Activated effector memory CD4-positive, alpha-beta T cell treated with Interleukin-2 at 50 U/mL for 16 hours (primary cell): ENCODE data around the gene CHAT.

Source experiments
- DNase-seq: peaks from one replicate; pipeline ENCODE4 v3.0.0-alpha.2; 2020

CHAT gene

DNA sequence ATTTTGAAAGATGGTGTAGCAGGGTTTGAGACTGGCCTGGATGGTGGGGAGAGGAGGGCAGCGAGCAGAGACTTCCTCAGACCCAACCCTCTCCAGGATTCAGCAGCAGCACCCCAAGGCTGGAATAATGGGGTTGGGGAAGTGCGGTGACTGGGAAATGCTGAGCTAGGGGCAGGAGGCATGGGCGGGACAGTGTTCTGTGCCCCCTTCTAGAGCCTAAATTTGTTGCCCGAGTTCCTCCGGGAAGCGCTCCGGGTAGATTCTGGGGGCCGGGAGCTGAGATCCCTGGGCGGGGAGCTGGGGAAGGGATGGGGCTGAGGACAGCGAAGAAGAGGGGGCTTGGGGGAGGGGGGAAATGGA, at the start of gene CHAT:
CHAT (plus strand) TSS at position 156 of the 360 bp plus-strand sequence; CDS start at position 309, 153 bp downstream.
- DNase-seq: no peak

DNA sequence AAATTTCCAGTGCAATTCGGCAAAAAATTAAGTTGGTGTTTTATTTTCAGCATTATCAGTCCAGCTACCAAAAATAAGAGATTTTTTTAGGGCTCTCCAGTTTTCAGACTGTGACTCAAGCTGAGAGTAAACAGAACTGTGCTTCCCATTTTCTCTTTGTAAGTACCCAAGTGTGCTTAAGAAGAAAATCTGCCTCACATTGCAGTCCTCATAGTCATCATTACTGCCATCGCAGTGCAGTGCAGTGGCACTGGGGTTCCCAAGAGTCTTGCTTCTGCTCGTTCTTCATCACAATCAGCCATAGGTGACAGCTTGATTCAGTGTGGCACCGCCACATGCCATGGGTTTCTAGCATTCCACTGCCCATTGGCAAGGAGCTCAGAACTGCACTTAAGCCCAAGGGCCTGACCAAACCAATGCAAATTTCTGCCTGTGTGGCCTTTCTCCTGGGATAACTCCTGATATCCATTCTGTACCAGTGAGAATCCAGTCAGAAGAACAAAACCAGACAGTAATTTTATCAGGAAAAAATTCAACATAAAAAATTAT, 49.3 kb upstream of the CHAT start:
- DNase-seq: no peak

DNA sequence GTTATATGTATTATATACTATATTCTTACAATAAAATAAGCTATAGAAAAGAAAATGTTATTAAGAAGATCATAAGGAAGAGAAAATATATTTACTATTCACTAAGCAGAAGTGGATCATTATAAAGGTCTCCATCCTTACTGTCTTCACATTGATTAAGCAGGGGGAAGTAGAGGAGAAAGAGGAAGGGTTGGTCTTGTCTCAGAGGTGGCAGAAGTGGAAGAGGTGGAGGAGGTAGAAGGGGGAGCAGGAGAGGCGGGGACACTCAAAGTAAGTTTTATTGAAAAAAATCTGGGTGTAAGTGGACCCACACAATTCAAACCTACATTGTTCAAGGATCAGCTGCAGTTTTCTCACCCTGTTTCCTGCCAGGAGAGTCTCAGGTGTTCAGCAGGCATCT, 46.0 kb upstream of the CHAT start:
- DNase-seq: no peak

DNA sequence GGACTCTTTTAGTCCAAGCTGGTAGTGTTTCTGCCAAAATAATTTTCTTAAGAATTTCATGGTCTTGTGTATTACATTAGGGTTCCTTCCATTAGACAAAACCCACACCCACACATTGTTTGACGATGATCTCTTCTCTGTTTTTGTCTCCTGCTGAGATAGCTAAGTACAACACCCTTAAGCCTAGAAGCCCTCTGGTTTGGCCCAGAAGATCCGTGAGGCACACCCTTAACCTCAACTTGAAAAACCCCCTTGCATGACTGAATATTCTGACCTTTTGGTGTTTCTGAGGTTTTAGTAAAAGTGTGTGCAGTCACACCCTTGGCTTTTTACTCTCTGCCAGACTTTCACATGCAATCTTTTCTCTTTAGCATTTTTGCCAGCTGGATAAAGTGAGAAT, 45.6 kb upstream of the CHAT start:
- no peak for DNase-seq

DNA sequence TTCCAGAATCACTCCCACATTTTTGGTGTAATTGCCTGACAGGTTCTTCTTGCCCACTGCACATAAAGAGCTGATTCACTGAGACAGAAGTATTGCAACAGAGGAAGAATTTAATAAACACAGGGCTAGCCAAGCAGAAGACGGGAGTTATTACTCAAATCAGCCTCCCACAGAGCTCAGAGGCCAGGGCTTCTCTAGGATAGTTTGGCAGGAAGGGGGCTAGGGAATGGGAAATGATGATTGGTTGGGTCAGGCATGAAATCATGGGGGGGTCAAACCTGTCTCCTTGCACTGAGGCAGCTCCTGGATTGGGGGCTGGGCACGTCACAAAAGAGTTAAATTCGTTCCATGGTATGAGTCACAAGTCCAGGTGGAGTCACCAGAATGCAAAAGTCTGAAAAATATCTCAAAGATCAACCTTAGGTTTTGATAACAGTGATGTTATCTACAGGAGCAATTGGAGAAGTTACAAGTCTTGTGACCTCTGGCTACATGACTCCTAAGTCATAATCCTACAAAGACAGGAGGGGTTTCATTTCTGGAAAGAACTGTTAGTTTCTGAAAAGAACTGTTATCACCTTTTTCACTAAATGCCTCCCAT, 44.7 kb upstream of the CHAT start:
- DNase-seq: no peak

DNA sequence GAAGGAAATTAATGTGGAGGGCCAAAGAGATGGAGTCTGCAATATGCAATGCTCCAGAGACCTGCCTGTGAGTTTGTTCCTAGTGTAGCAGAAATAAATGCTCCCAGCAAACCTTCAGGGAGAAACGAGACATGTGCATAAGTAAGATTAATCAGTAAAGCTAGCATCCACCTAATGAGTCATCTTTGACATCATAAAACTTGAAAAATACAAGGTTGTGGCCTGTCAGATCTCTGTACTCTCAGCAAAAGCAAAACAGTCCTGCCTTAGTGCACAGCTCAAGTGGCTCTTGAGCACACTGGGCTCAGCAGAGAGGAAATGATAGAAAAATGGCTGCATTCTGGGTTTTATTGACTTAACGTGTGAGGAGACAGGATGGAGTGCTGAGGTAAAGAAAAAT, 42.4 kb upstream of the CHAT start:
- no peak for DNase-seq

DNA sequence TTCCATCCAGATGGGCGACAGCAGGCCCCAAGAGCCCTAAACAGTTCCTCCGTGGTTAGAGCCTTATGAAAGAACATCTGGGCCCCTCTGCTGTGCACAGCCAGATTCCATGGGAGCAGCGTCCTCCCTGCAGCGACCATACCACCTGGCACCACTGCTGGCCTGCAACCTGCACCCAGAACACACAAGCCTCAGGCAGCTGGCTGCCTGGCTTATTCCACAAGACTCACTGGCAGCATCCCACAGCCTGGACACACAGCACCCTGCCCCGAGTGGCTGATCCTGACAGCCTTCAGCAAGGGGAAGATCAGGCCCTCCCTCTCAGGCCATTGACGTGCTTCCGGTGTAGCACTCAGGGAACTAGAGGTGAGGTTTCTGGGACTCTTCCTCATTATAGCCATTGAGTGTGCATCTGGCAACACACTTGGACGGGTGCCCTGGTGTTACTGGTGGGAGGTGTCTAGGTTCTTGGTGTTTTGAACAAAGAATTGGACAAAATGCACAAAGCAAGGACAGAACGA, 41.2 kb upstream of the CHAT start:
- no peak for DNase-seq

DNA sequence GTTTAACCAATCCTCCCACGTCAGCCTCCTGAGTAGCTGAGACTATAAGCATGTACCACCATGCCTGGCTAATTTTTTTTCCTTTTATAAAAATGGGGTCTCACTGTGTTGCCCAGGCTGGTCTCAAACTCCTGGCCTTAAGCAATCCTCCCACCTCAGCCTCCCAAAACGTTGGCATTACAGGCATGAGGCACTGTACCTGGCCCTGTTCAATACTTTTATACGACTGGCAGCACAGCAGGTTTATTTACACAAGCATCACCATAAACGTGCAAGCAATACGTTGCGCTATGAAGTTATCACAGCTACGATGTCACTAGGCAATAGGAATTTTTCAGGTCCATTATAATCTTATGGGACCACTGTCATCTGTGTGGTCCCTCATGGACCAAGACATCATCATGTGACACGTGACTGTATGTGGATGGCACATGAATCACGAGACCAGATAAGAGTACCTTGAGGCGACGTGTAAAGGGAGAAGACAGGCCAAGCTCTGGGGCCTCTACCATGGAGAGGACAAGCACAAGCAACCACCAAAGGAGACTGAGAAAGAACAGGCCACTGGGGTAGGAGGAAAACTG, 38.3 kb upstream of the CHAT start:
- DNase-seq: no peak

DNA sequence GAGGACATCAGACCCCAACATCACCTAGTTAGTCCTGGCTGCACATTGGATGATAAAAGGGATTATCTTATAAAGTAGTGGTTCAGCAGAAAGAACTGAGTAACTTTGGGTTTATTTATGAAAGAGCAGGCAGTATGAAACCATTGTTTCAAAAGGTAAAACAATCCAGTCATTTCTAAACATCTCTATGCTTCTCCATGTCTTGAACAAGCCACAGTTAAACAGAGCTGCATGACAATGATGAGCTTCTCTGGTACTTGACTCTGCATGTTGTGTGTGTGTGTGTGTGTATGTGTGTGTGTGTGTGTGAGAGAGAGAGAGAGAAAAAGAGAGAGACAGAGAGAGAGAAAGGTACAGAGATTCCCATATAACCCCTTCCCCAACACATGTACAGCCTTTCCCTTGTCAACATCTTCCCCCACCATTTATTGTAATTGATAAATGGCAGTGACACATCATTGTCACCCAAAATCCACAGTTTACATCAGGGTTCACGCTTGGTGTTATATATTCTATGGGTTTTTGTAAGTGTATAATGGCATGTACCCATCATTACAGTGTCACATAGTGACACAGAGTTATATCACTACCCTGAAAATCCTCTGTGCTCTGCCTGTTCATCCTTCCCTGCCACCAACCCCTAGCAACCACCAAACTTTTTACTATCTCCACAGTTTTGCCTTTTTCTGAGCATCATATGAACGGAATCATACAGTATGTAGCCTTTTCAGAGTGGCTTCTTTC, 36.5 kb upstream of the CHAT start:
- DNase-seq: no peak

DNA sequence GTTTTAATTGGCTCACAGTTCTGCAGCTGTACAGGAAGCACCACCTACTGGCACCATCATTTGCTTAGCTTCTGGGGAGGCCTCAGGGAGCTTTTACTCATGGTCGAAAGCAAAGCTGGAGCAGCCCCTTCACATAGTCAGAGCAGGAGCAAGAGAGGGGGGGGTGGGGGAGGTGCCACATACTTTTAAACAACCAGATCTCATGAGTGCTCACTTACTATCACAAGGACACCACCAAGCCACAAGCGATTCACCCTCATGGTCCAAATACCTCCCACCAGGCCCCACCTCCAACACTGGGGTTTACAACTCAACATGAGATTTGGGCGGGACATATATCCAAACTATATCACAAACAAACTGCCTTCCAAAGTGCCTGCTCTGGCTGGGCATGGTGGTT, 35.4 kb upstream of the CHAT start:
- DNase-seq: no peak

DNA sequence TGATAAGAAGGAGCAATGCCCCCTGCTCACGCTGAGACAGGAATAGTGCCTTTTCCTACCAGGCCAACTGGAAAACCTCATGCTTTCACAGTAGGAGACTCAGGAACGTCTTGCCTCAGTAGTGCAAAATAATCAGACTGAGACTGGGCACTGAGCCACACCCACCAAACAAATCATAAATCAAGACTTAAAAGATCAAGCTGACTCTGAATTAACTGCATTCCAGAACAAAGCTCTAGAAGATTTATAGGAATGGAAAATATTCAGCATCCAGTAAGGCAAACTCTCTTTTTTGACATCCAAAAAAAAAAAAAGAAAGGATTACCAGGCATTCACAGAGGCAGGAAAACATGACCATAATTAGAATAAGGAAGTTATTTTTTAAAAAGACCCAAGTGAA, 34.2 kb upstream of the CHAT start:
- DNase-seq: no peak

DNA sequence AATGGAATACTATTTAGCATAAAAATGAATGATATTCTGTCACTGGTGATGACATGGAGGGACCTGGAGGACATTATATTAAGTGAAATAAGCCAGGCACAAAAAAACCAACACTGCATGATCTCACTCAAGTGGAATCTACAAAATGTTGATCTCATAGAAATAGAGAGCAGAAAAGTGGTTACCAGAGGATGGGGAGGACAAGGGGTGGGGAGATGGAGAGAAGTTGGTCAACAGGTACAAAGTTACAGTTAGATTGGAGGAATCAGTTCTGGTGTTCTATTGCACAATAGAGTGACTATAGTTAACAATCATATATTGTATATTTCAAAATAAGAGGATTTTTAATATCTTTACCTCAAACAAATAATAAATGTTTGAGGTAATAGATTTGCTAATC, 28.4 kb upstream of the CHAT start:
- DNase-seq: no peak

DNA sequence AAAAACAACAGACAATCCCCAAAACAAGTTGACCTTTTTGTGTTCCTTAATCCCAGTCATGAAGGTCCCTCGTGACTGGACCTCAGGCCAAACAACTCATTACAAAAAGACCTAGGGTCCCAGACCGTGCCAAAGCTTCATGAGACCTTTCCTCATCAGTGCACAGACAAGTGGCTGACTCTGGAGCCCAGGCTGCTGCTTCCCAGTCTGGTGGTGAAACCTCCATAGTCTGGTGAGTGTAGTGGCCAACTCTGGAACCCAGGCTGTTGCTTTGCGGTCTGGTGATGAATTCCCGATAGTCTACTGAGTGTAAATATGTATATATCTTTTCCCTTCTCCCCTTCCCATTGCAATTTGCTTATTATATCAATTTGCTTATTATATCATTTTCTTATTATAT, 25.9 kb upstream of the CHAT start:
- DNase-seq: no peak

DNA sequence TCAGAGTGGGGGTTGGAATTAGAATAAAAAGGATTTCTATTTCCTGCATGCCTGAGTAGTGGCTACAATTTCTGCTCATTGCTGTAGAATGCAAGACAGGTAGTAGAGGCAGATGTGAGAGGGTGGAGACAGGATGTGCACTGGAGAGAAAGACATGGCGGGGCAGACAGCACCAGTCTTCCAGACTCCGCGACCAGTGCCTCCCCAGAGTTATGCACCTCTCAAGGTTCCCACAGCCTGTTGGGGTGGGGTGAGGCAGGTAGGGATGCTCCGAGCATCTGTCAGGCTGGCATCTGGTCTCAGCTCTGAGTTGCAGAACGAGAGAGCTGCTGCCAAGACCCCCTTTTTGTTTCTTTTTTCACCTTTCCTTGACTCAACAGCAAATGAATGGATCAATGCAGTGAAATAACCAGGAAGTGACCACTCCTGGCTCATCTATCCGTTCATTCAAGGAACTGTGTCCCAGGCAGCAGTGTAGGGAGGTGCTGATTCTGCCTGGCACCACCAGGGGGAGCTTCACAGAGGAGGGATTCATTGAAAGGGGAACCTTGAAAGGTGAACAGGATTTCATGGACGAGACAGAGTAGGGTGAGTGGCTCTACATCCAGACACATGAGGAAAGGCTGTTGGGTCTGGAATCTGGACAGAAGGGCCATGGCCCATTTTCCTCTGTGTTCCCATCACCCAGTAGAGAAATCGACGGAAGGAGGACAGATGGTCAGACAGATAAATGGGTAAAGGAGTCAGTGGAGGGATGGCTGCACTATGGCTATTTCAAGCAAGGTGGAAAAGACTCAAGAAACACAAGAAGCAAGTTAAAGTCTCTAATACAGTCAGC, 20.9 kb upstream of the CHAT start:
- DNase-seq: peak; percentile 12

DNA sequence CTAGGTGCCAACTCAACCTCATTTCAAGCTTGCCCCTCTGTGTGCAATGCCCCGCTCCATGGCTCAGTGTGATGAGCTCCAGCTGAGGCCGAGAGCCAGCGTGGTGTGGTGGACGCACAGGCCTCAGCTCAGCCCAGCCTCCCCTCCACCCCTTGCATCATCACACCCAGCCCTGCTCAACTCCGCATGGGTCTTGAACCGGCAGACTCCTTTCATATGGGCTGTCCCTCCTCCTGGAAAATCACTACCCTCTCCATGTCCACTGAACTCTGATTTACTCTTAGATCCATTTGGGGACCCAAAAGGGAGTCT, 20.3 kb upstream of the CHAT start:
- no peak for DNase-seq

DNA sequence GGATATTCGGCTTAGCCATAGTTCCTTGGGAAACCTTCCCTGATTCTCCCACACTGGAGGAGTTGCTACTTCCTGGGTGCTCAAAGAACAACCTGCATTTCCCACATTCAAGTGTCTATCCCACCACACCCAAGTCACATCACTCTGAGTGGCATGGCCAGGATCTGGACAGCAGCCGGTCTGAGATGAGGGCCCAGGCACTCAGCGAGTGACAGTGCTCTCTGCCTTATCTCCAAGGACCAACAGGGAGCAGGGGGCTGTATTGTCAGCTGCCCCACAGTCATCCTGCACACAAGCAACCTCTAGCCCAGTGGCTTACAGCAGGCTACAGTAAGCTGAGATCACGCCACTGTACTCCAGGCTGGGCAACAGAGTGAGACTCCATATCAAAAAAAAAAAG, 19.8 kb upstream of the CHAT start:
- DNase-seq: no peak

DNA sequence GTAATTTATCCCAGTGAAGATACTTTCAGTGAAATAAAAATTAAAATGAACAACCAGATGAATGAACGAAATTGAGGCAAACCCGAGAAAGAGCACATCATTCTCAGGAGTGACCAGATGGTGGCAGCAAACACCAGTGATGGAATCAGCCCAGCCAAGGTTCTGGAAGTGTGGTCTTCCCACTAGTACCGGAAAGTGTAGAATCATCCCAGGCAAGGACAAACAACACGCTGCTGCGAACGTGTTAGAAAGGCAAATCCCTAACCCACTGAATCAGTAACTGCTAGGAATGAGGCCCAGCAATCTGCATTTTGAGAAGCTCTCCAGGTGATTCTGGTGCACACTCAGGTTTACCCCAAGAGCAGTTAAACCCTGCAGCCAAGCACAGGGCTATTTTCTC, 19.2 kb upstream of the CHAT start:
- DNase-seq: no peak

DNA sequence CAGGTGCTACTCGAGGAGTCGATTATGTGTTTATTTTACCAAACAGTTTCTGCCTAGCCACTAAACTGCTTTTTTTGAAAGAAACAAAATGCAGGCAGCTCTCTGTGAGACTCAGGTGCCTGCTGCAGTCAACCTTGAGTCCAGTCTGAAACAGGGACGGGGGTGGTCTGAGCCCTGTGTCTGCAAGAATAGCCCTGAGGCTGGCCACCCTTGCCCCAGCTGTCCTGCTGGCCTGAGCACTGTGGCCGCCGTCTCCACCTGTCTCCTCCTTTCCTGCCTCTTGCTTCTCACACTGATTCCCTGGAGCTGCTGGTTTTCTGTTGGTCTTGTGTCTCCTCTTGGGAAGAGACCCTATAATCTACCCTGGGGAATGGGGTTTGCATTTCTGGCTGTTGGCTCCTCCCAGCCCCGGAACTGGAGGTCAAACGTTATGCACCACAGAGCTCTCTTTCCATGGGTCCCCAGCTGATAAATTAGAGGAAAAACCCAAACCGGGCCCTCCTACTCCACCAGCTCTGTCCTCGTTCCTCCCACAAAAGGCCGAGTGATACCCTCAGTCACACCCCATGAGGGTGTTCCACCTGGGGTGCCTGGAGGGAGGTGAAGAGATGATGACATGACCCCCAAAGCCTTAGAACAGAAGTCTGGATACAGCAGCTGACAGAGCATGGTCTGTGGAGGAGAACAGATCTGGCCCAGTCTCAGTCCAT, 18.7 kb upstream of the CHAT start:
- no peak for DNase-seq

DNA sequence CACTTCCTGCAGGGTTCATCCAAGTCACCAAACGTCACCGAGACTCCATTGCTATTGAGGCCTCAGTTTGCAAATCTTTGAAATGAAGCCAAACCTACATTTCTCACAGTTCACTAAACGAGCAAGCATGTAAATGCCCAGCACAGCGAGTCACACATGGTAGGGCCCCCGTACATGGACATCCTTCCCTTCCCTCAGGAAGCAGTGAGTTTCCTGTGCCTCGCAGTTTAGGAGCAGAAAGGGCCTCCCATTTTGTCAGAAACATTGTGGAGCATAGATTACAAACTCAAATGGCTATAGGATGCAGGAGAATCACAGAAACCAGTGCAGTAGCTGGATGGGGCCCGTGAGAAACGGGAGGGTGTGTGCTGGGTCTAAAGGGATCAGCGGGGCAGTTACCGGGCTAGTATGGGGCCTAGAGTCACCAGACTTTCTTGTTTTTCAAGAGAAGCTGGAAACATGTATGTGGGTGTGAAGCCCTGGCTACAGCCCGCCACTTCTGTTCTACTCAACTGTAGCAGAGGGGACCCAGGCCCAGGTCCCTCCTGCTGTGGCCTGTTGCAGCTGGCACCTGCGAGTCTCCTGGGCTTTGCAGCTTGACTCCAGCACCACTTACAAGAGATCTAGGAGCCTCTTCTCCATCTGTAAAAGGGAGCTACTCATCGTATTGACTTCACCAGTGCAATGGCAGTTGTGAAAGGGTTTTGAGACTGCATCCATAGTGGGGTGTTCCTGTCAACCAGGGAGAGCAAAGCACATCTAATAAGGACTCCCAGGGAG, 17.9 kb upstream of the CHAT start:
- no peak for DNase-seq

DNA sequence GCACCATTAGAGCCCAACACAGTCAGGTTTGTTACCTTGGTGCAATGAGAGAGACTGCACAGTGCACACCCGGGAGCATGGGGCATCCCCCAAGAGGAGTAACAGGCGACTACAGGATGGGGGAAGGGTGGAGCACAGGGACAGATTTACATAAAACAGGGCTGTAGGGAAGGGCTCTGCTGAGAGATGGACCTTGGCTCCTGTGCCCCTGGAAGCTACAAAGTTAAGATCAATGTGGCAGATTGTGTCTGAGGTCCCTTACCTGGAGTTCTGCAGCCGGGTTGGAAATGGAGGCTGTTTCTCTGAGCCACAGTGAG, 17.4 kb upstream of the CHAT start:
- DNase-seq: no peak

DNA sequence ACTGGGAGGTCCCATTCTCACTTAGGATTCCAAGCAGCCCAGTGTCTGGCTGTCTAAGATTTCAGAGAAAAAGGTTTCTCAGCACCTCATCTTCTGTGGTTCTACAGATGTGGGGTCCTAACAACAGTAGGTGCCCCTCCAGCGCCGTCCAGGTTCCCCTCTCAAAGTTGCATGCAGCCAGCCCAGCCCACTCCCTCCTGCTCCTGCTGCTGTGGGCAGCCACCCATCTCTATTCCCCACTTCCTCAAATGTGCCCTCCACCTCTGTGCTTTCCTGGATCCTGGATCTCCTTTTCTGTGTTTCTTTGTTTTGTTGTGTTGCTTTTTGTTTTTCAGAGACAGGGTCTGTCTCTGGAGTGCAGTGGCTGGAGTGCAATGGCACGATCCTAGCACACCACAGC, 17.0 kb upstream of the CHAT start:
- no peak for DNase-seq
